Transverse colon (tissue), 4 donors: ENCODE results near the gene WWOX. TPM values are rescaled to one million over a fixed set of nuclear protein-coding genes. Genes with fewer than 3 reads are reported as not detected.

Experiments used
- DNase-seq: peaks from one replicate; pipeline ENCODE4 v3.0.0-alpha.2; 2019
- H3K27ac ChIP-seq, 4 donors: fragments of 200-600 bp; sonication (generic); 2 replicates each; pipeline ENCODE4 v1.5.1; 2016 to 2018; ENCODE audit warnings: inconsistent platforms in 4 of 4
- H3K27me3 ChIP-seq: fragments of 200-600 bp; sonication (generic); 2 replicates; pipeline ENCODE4 v1.5.1; 2017; ENCODE audit warnings: inconsistent platforms
- H3K36me3 ChIP-seq, 4 donors: fragments of 200-600 bp; sonication (generic); 2 replicates each; pipeline ENCODE4 v1.5.1; 2017 to 2019; ENCODE audit warnings: inconsistent platforms in 4 of 4
- H3K4me1 ChIP-seq, 4 donors: fragments of 200-600 bp; sonication (generic); 2 replicates each; pipeline ENCODE4 v1.5.1; 2017 to 2020; ENCODE audit warnings: inconsistent platforms in 4 of 4
- H3K4me3 ChIP-seq, 4 donors: fragments of 200-600 bp; sonication (generic); 1 replicate in 1 of 4; 2 replicates in 3 of 4; pipeline versions ENCODE4 v1.5.1 to v1.6.1; 2017 to 2019; ENCODE audit warnings: inconsistent platforms in 4 of 4
- H3K9me3 ChIP-seq, 2 donors: fragments of 200-600 bp; sonication (generic); 2 replicates each; pipeline ENCODE4 v1.5.1; 2017 to 2019; ENCODE audit warnings: inconsistent platforms in 2 of 2
- EP300 ChIP-seq: sonication (generic); formaldehyde crosslinking; IDR thresholded peaks from one replicate; pipeline ENCODE4 v1.6.1; 2017; ENCODE audit warnings: antibody characterized with exemption, low read depth
- POLR2A ChIP-seq: fragments of 450-650 bp; IDR thresholded peaks from one replicate; pipeline ENCODE4 v1.6.1; 2016; ENCODE audit warnings: antibody characterized with exemption, mild to moderate bottlenecking, moderate library complexity
- POLR2AphosphoS5 ChIP-seq, 3 donors: sonication (generic); formaldehyde crosslinking; IDR thresholded peaks; one replicate each; pipeline ENCODE4 v1.6.1; 2016; ENCODE audit warnings: antibody characterized with exemption in 3 of 3
- WGBS, 2 donors: methylation state at CpG; one replicate each; pipeline ENCODE4 v1.1.5; 2018; ENCODE audit warnings: low coverage in 1 of 2; 5-methylcytosine and 5-hydroxymethylcytosine counted together
- in situ Hi-C, 4 donors: fragments of 200-750 bp; cut with MboI; loops; one replicate each; pipeline versions ENCODE4 v1.15.0 to v1.15.1; 2017; ENCODE audit warnings: low sequenced_read_pairs in 3 of 4, low pct_ligation_motif_present in 1 of 4, low pct_unique_long_range_greater_than_20kb in 1 of 4
- intact Hi-C: fragments of 100-400 bp; cut with DNase I; formaldehyde crosslinking; loops from one replicate; pipeline ENCODE4 v1.15.1; 2023; ENCODE audit warnings: low total_unique reads
- total RNA-seq, 4 donors: library from RNA; depleted of rRNA; stranded (reverse); fragments of >200 nt; gene quantifications; one replicate each; pipeline ENCODE4 v1.1.0, GENCODE V29; 2016
- TF ChIP-seq, protein P1 (sequence below), 5 experiments: fragments of 200-600 bp in 3 of 5; fragments of 450-650 bp in 2 of 5; sonication (generic) in 3 of 5; IDR thresholded peaks; 1 replicate in 2 of 5; 2 replicates in 3 of 5; pipeline ENCODE4 v1.5.1; 2016 to 2017; ENCODE audit warnings: antibody characterized with exemption in 5 of 5, inconsistent platforms in 3 of 5, mild to moderate bottlenecking in 2 of 5, moderate library complexity in 1 of 5

The WWOX gene
- total RNA-seq, 4 donors from 2014 or later, result 11.2 to 53.8 (median 24.8) TPM

DNA sequence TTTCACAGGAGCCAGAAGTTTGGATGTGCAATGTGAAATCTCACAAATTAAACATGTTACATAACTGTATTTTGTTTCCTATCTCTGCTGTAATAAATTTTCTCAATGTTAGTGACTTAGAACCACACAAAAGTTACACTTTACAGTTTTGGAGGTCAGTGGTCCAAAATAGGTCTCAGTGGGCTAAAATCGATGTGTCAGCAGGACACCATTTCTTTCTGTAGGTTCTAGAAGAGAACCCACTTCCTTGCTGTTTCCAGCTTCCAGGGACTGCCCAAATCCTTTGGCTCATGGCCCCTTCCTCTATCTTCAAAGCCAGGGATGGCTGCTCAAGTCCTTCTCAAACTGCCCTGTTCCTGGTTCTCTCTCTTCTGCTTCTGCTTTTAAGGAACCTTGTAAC, 252.7 kb downstream of the WWOX start:
- Histone ChIP-seq H3K27ac (no peak overlapping the region), H3K4me3 (no peak overlapping the region), H3K27me3 (no peaks in the 10 kb centered on the region), H3K9me3 (no peaks in the 10 kb centered on the region), H3K36me3 (no peaks in the 10 kb centered on the region), H3K4me1 (no peaks in the 10 kb centered on the region)
- intact Hi-C loops, result no loop called here
- DNase-seq, result no peak
- WGBS, 2 donors, result 73% methylated on average over 1 of the region's 1 CpG; no CpG with 5 or more reads in 1 of the 2 donors
- TF ChIP-seq POLR2A (no peak), EP300 (no peak)
- TF ChIP-seq, protein P1, sequence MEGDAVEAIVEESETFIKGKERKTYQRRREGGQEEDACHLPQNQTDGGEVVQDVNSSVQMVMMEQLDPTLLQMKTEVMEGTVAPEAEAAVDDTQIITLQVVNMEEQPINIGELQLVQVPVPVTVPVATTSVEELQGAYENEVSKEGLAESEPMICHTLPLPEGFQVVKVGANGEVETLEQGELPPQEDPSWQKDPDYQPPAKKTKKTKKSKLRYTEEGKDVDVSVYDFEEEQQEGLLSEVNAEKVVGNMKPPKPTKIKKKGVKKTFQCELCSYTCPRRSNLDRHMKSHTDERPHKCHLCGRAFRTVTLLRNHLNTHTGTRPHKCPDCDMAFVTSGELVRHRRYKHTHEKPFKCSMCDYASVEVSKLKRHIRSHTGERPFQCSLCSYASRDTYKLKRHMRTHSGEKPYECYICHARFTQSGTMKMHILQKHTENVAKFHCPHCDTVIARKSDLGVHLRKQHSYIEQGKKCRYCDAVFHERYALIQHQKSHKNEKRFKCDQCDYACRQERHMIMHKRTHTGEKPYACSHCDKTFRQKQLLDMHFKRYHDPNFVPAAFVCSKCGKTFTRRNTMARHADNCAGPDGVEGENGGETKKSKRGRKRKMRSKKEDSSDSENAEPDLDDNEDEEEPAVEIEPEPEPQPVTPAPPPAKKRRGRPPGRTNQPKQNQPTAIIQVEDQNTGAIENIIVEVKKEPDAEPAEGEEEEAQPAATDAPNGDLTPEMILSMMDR (IDR thresholded peaks at IDR 0.05), result no peak
- in situ Hi-C loops, result no loop called here

DNA sequence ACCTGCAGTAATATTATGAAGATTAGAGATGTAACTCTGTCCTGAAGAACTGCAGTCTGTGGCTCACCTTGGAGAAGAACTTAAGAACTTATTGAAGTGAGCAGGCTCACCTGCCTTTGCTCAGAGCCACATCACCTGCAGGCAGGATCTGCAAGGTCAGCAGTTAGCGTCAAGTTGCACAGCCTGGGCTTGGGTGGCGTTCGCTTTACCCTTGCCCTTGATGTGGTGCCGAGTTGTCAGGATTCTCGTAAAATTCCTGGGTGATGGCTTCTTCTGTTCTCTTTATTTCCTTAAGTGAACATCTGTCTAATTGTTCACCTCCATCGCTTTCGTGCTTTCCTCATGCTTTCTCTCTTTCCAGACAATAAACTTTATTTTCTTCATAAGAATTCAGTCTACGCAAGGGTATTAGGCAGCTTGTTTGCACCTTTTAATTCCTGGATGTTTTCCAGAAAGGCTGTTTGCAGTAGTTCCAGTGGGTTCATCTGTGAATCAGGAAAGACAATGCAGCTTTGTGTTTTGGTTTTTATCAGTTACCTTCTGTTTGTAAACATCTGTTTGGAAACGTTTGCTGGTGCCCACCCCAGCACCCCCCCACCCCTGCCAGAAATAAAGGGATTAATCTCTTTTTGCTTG, 254.3 kb downstream of the WWOX start:
- no peaks in the 10 kb centered on the region for H3K9me3 ChIP-seq
- TF ChIP-seq POLR2AphosphoS5 (IDR thresholded peaks at IDR 0.05) (no peak), POLR2A (no peak), EP300 (no peak)
- TF ChIP-seq, protein P1 (IDR thresholded peaks at IDR 0.05), result no peak
- 50 to 55% methylated on average over 8 to 9 of the region's 9 CpGs for WGBS, 2 donors
- no peaks in the 10 kb centered on the region for H3K36me3 ChIP-seq
- no peaks in the 10 kb centered on the region for H3K4me1 ChIP-seq
- H3K27ac ChIP-seq, result no peak overlapping the region
- H3K27me3 ChIP-seq, result no peaks in the 10 kb centered on the region
- in situ Hi-C loops, result no loop called here
- H3K4me3 ChIP-seq, result no peak overlapping the region
- intact Hi-C loops, result no loop called here
- no peak for DNase-seq

GRCh38 chr16:78362524-78363135, 263.2 kb downstream of the WWOX start:
- intact Hi-C loops (no loop called here), in situ Hi-C loops (no loop called here)
- Histone ChIP-seq H3K9me3 (no peaks in the 10 kb centered on the region), H3K4me3 (no peak overlapping the region), H3K36me3 (no peaks in the 10 kb centered on the region), H3K27me3 (no peaks in the 10 kb centered on the region), H3K4me1 (peaks cover 0 to 3% (median 0%) of the 10 kb centered on the region in 4 donors), H3K27ac (peak overlapping the region in 1 of 4 donors; percentile 17)
- DNase-seq, result no peak
- WGBS, 2 donors, result 73 to 83% methylated on average over 4 to 6 of the region's 6 CpGs
- TF ChIP-seq EP300, result no peak
- no peak for TF ChIP-seq POLR2A
- TF ChIP-seq POLR2AphosphoS5 (IDR thresholded peaks at IDR 0.05), result no peak
- TF ChIP-seq, protein P1 (IDR thresholded peaks at IDR 0.05), result no peak

DNA sequence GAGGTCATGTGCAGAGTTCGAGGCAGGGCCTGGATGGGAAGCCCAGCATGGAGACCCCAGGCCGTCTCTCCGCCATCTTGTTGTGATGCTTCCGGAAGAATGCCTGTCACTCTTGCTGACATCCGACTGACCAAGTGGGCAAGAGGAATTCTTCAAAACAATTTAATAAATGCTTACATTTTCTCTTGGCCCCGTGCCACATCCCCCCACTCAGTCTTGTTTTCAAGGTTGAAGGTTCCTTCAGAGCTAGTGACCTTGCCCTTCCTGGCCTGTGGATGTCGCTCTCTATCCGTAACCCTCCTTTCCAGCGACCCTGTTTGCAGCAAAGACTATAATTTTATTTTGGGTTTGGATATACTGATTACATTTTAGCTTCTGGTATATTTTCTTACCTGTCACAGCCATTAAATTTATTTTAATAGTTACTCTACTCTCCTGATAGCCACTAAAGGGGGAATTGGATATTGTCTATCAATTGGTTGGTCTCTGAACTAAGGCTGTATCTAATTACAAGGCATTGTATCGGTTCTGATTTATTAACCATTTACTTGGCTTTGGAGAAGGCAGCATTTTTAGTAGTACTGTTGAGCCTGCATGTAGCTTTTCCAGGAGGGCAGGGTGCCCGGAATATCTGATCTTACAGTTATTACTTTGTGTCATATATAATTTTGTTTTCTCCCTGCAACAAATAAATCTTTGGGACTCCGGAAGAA, 264.5 kb downstream of the WWOX start:
- H3K9me3 ChIP-seq, result no peaks in the 10 kb centered on the region
- TF ChIP-seq, protein P1 (IDR thresholded peaks at IDR 0.05), result no peak
- TF ChIP-seq POLR2A (no peak), POLR2AphosphoS5 (IDR thresholded peaks at IDR 0.05) (no peak), EP300 (no peak)
- 66 to 82% methylated on average over 8 to 12 of the region's 12 CpGs for WGBS, 2 donors
- H3K27me3 ChIP-seq, result no peaks in the 10 kb centered on the region
- no peak for DNase-seq
- in situ Hi-C loops (no loop called here), intact Hi-C loops (no loop called here)
- H3K4me1 ChIP-seq, result peaks cover 0 to 3% (median 0%) of the 10 kb centered on the region in 4 donors
- no peak overlapping the region for H3K27ac ChIP-seq
- no peaks in the 10 kb centered on the region for H3K36me3 ChIP-seq
- H3K4me3 ChIP-seq, result no peak overlapping the region
